ENCODE measurements around the gene PI3. TPM values are rescaled to one million over a fixed set of nuclear protein-coding genes. Genes with fewer than 3 reads are reported as not detected.
"Not testable (repeated sequence)": the region's sequence is repeated elsewhere in the genome, so short reads cannot be mapped to it uniquely, and the experiment has no call there.

Gene PI3
- total RNA-seq, 3 donors from 2014 or later = 0.88 to 5.9 TPM; not detected in 1

DNA sequence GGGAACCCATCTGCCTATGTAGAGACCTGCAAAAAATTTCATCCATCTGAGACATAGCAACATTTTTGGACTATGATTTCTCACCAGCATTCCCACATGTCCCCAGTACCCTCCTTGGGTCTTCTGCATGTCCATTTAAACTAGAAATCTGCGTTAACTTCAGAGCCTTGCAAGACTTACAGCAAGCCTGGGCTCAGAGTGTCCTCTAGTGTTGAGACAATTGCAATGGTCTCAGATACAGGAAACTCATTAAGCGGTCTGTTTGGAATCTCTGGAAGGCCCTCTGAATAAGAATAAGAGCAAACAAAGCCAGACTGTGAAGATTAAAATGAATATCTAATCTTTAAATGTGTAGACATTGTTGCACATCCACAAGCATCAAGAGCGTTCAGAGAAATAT is 20.5 kb upstream of the PI3 start:
- H3K4me3 ChIP-seq = no peak overlapping the region
- no peak for DNase-seq (ENCODE audit: low spot score in 2 of 2)
- no peaks in the 10 kb centered on the region for H3K4me1 ChIP-seq
- intact Hi-C loops (cut with DNase I; ENCODE audit: low total_unique reads) = no loop called here
- no peak for TF ChIP-seq POLR2AphosphoS5 (IDR thresholded peaks at IDR 0.05)
- TF ChIP-seq POLR2A (IDR thresholded peaks at IDR 0.05) = no peak
- TF ChIP-seq, protein P1, sequence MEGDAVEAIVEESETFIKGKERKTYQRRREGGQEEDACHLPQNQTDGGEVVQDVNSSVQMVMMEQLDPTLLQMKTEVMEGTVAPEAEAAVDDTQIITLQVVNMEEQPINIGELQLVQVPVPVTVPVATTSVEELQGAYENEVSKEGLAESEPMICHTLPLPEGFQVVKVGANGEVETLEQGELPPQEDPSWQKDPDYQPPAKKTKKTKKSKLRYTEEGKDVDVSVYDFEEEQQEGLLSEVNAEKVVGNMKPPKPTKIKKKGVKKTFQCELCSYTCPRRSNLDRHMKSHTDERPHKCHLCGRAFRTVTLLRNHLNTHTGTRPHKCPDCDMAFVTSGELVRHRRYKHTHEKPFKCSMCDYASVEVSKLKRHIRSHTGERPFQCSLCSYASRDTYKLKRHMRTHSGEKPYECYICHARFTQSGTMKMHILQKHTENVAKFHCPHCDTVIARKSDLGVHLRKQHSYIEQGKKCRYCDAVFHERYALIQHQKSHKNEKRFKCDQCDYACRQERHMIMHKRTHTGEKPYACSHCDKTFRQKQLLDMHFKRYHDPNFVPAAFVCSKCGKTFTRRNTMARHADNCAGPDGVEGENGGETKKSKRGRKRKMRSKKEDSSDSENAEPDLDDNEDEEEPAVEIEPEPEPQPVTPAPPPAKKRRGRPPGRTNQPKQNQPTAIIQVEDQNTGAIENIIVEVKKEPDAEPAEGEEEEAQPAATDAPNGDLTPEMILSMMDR (IDR thresholded peaks at IDR 0.05) = no peak
- H3K27me3 ChIP-seq = no peaks in the 10 kb centered on the region
- no peaks in the 10 kb centered on the region for H3K36me3 ChIP-seq
- H3K9me3 ChIP-seq = peaks cover 0 to 4% of the 10 kb centered on the region in 2 donors
- H3K27ac ChIP-seq = no peak overlapping the region

DNA sequence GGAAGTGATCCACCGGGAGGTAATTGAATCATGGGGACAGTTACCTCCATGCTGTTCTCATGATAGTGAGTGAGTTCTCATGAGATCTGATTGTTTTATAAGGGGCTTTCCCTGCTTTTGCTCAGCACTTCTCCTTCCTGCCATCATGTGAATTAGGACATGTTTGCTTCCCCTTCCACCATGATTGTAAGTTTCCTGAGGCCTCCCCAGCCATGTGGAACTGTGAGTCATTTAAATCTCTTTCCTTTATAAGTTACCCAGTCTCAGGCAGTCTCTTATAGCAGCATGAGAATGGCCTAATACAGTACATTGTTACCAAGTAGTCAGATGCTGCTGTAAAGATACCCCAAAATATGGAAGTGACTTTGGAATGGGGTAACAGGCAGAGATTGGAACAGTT is 19.9 kb upstream of the PI3 start:
- H3K9me3 ChIP-seq; H3K27me3 ChIP-seq; intact Hi-C loops (cut with DNase I; ENCODE audit: low total_unique reads); H3K4me1 ChIP-seq; H3K27ac ChIP-seq; H3K4me3 ChIP-seq; DNase-seq (ENCODE audit: low spot score in 2 of 2); H3K36me3 ChIP-seq: not testable (repeated sequence)

DNA sequence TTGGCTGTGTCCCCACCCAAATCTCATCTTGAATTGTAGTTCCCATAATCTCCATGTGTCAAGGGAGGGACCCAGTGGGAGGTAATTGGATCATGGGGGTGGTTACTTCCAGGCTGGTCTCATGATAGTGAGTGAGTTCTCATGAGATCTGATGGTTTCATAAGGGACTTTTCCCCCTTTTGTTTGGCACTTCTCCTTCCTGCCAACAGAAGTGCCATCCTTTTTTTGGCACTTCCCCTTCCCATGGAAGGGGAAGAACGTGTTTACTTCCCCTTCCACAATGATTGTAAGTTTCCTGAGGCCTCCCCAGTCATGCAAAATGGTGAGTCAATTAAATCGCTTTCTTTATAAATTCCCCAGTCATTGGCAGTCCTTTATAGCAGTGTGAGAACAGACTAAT is 18.0 kb upstream of the PI3 start:
- TF ChIP-seq POLR2AphosphoS5 (IDR thresholded peaks at IDR 0.05) = no peak
- TF ChIP-seq, protein P1 (IDR thresholded peaks at IDR 0.05) = no peak
- Histone ChIP-seq H3K27me3 (no peaks in the 10 kb centered on the region), H3K4me3 (no peak overlapping the region), H3K9me3 (peaks cover 0 to 8% of the 10 kb centered on the region in 2 donors), H3K4me1 (no peaks in the 10 kb centered on the region), H3K36me3 (no peaks in the 10 kb centered on the region), H3K27ac (no peak overlapping the region)
- intact Hi-C loops (cut with DNase I; ENCODE audit: low total_unique reads) = no loop called here
- DNase-seq (ENCODE audit: low spot score in 2 of 2) = no peak

DNA sequence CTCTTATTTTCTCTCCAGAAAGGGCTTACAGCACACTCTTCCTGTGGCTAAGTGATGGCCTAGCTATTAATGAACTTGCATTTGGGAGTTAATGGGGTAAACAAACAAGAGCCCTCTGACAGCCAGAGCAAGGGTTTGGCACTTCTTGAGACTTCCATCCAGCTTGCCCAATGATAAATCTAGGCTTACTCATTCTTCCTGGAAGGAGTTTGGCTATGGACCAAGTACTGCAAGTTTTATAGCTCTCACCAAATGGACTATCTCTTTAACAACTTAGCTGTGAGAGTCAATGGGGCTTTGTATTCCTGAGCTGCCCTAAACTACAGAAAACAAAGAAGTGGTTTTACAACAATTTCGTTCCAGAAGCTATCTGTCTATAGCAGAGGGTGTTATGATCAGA is 16.7 kb upstream of the PI3 start:
- no peaks in the 10 kb centered on the region for H3K27me3 ChIP-seq
- H3K4me3 ChIP-seq = no peak overlapping the region
- H3K4me1 ChIP-seq = no peaks in the 10 kb centered on the region
- no peak overlapping the region for H3K27ac ChIP-seq
- H3K9me3 ChIP-seq = peaks cover 0 to 8% of the 10 kb centered on the region in 2 donors
- TF ChIP-seq POLR2AphosphoS5 (IDR thresholded peaks at IDR 0.05) = no peak
- TF ChIP-seq, protein P1 (IDR thresholded peaks at IDR 0.05) = no peak
- no peak for TF ChIP-seq POLR2A (IDR thresholded peaks at IDR 0.05)
- intact Hi-C loops (cut with DNase I; ENCODE audit: low total_unique reads) = no loop called here
- no peaks in the 10 kb centered on the region for H3K36me3 ChIP-seq
- DNase-seq (ENCODE audit: low spot score in 2 of 2) = no peak

DNA sequence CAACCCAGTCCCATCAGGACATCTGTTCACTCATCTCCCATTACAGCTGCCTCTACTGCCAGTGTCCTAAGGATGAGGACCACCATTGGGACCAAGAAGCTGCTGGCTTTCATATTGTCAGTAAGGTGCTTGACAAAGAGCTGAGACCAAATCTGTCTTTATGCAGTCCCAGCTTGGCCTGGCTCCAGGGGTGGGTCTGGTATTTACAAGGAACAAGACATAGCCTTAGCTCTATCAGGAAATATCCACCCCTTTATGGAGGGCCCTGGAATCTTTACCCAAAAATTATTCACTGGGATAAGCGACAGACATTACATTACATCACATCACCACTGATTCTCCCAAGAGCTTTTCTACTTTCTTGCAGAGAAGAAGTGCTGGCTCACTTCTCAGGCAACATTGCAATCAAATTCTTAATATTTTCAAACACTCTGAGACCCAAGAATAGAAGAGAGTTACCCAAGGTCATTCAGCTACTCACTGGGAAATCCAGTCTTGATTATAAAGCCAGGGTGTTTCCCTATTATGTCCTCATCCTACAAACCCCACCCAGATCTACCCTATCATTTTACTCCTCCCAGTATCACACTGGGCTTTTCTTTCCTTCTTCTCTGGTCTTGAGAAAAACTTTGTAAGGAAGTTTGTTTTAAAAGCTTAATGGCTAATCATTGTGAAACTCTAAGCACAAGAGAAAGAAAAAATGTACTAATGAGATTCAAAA is 11.5 kb upstream of the PI3 start:
- H3K27me3 ChIP-seq = no peaks in the 10 kb centered on the region
- no peaks in the 10 kb centered on the region for H3K36me3 ChIP-seq
- no peak overlapping the region for H3K4me3 ChIP-seq
- peaks cover 0 to 8% of the 10 kb centered on the region in 2 donors for H3K9me3 ChIP-seq
- intact Hi-C loops (cut with DNase I; ENCODE audit: low total_unique reads) = no loop called here
- H3K27ac ChIP-seq = no peak overlapping the region
- TF ChIP-seq, protein P1 (IDR thresholded peaks at IDR 0.05) = no peak
- no peak for TF ChIP-seq POLR2A (IDR thresholded peaks at IDR 0.05)
- no peak for TF ChIP-seq POLR2AphosphoS5 (IDR thresholded peaks at IDR 0.05)
- H3K4me1 ChIP-seq = no peaks in the 10 kb centered on the region
- DNase-seq (ENCODE audit: low spot score in 2 of 2) = no peak

All from breast epithelium (tissue), 4 donors.